GM23338 (cell line): ENCODE results near the gene KIF17. TPM values are rescaled to one million over a fixed set of nuclear protein-coding genes. Genes with fewer than 3 reads are reported as not detected.

Experiments
- ATAC-seq: fragments of 200-7000 bp; cut with Tn5 transposase; 3 replicates; pipeline ENCODE4 v1.9.1; 2020
- DNase-seq: peaks from one replicate; pipeline ENCODE4 v3.0.0-alpha.2; 2015; ENCODE audit warnings: low spot score
- H2AFZ ChIP-seq: fragments of 200-600 bp; sonication (generic); 2 replicates; pipeline ENCODE4 v1.8.0; 2016; ENCODE audit warnings: antibody characterized with exemption, mild to moderate bottlenecking, moderate library complexity
- H3F3A ChIP-seq: fragments of 200-600 bp; sonication (generic); replicated peaks from 2 replicates; pipeline ENCODE4 v1.8.0; 2017; ENCODE audit warnings: antibody characterized with exemption, mixed run types, low read depth
- H3K27ac ChIP-seq: fragments of 200-600 bp; sonication (generic); 2 replicates; pipeline ENCODE4 v1.6.1; 2016; ENCODE audit warnings: low read depth
- H3K27me3 ChIP-seq: fragments of 200-600 bp; sonication (generic); 2 replicates; pipeline ENCODE4 v1.8.0; 2016; ENCODE audit warnings: mild to moderate bottlenecking, mixed run types, moderate library complexity; ENCODE audit not compliant: insufficient read depth
- H3K36me3 ChIP-seq: fragments of 200-600 bp; sonication (generic); 2 replicates; pipeline ENCODE4 v1.8.0; 2016; ENCODE audit warnings: mild to moderate bottlenecking; ENCODE audit not compliant: insufficient read depth
- H3K4me1 ChIP-seq: fragments of 200-600 bp; sonication (generic); 2 replicates; pipeline ENCODE4 v1.8.0; 2016; ENCODE audit warnings: mild to moderate bottlenecking, moderate library complexity; ENCODE audit not compliant: insufficient read depth
- H3K4me2 ChIP-seq: fragments of 200-600 bp; sonication (generic); 2 replicates; pipeline ENCODE4 v1.7.1; 2017; ENCODE audit warnings: mixed run types
- H3K4me3 ChIP-seq: fragments of 200-600 bp; sonication (generic); 2 replicates; pipeline ENCODE4 v1.6.1; 2016; ENCODE audit warnings: mixed run types
- H3K79me2 ChIP-seq: fragments of 200-600 bp; sonication (generic); replicated peaks from 2 replicates; pipeline ENCODE4 v1.8.0; 2017; ENCODE audit warnings: mild to moderate bottlenecking; ENCODE audit not compliant: insufficient read depth
- H3K9me2 ChIP-seq: fragments of 200-600 bp; sonication (generic); 2 replicates; pipeline ENCODE4 v1.8.0; 2017; ENCODE audit not compliant: insufficient read depth
- H4K20me1 ChIP-seq: fragments of 200-600 bp; sonication (generic); replicated peaks from 2 replicates; pipeline ENCODE4 v1.8.0; 2017; ENCODE audit warnings: mild to moderate bottlenecking; ENCODE audit not compliant: insufficient read depth
- H3K27ac Mint-ChIP-seq: 2 replicates; pipeline ENCODE4 v1.8.0; 2020; ENCODE audit warnings: inconsistent platforms, mild to moderate bottlenecking, moderate library complexity, mixed read lengths
- H3K27me3 Mint-ChIP-seq: 3 replicates; pipeline ENCODE4 v1.8.0; 2022; ENCODE audit warnings: low read depth, mild to moderate bottlenecking, moderate library complexity, mixed read lengths, inconsistent platforms; ENCODE audit not compliant: insufficient read depth, poor library complexity
- H3K36me3 Mint-ChIP-seq: 3 replicates; pipeline ENCODE4 v1.8.0; 2021; ENCODE audit warnings: low read depth, mild to moderate bottlenecking, inconsistent platforms, moderate library complexity, mixed read lengths
- H3K4me1 Mint-ChIP-seq: 3 replicates; pipeline ENCODE4 v1.8.0; 2020; ENCODE audit warnings: mild to moderate bottlenecking, inconsistent platforms, mixed read lengths
- H3K4me3 Mint-ChIP-seq: 3 replicates; pipeline ENCODE4 v1.8.0; 2021; ENCODE audit warnings: moderate library complexity, mild to moderate bottlenecking, inconsistent platforms, mixed read lengths
- H3K9me3 Mint-ChIP-seq: 3 replicates; pipeline ENCODE4 v1.8.0; 2020; ENCODE audit warnings: moderate library complexity, mild to moderate bottlenecking, inconsistent platforms, mixed read lengths
- ETS1 ChIP-seq: IDR thresholded peaks from 2 replicates; pipeline ENCODE4 v1.6.1; 2016; ENCODE audit warnings: antibody characterized with exemption
- EZH2phosphoT487 ChIP-seq: fragments of 200-600 bp; sonication (generic); IDR thresholded peaks from one replicate; pipeline ENCODE4 v1.8.1; 2018; ENCODE audit warnings: antibody characterized with exemption; ENCODE audit not compliant: unreplicated experiment
- NANOG ChIP-seq: IDR thresholded peaks from 2 replicates; pipeline ENCODE4 v1.6.1; 2016; ENCODE audit warnings: antibody characterized with exemption, borderline replicate concordance
- POLR2AphosphoS5 ChIP-seq: IDR thresholded peaks from 2 replicates; pipeline ENCODE4 v1.6.1; 2016; ENCODE audit warnings: antibody characterized with exemption, low read depth
- STAT1 ChIP-seq: IDR thresholded peaks from one replicate; pipeline ENCODE4 v1.6.1; 2016; ENCODE audit warnings: antibody characterized with exemption; ENCODE audit not compliant: unreplicated experiment
- ZNF114 ChIP-seq: fragments of 250-450 bp; sonication (Bioruptor Pico); IDR thresholded peaks from 2 replicates; pipeline ENCODE4 v1.5.0; 2020; ENCODE audit warnings: mild to moderate bottlenecking, moderate library complexity
- ZNF462 ChIP-seq: fragments of 250-450 bp; sonication (Bioruptor Pico); IDR thresholded peaks from 2 replicates; pipeline ENCODE4 v1.5.0; 2020; ENCODE audit warnings: mild to moderate bottlenecking, moderate library complexity
- polyA plus RNA-seq: library from polyadenylated mRNA; unstranded; fragments of >200 nt; fragmentation: Nextera tagmentation; extraction: Ambion mirVana; gene quantifications from 2 replicates; pipeline ENCODE4 v1.2.1, GENCODE V29; 2016
- total RNA-seq: library from RNA; depleted of rRNA; stranded (reverse); fragments of >200 nt; shearing (Covaris generic); gene quantifications from 2 replicates; pipeline ENCODE4 v1.2.3, GENCODE V29; 2014
- TF ChIP-seq, protein P1 (sequence below), 2 experiments: fragments of 200-600 bp in 1 of 2; sonication (generic) in 1 of 2; conservative IDR thresholded peaks; 2 replicates each; pipeline versions ENCODE4 v1.5.1 to v1.6.1; 2016 to 2017; ENCODE audit warnings: antibody characterized with exemption in 2 of 2, low read depth in 2 of 2, mild to moderate bottlenecking in 2 of 2, moderate library complexity in 1 of 2

Gene KIF17
- total and polyA plus RNA-seq, 2 experiments from 2014 or later, result 5.9 to 18.6 TPM

- 0 out of 2 replicates have a peak, but pooled peaks cover 3% of the 10 kb centered on the region for H3K36me3 ChIP-seq
- DNase-seq, result peak; percentile 30
- Mint-ChIP-seq H3K27me3 (peaks cover 7% of the 10 kb centered on the region), H3K4me1 (peaks cover 18% of the 10 kb centered on the region), H3K9me3 (no peaks in the 10 kb centered on the region; the same call in 2 of the 3 replicates), H3K36me3 (peaks cover 15% of the 10 kb centered on the region), H3K27ac (no peak overlapping the region), H3K4me3 (no peak overlapping the region)
- H3K79me2 ChIP-seq, result peaks cover 28% of the 10 kb centered on the region
- H3K27me3 ChIP-seq, result no peaks in the 10 kb centered on the region
- ATAC-seq, result no peak
- TF ChIP-seq POLR2AphosphoS5 (no peak), NANOG (no peak), ZNF462 (no peak), EZH2phosphoT487 (no peak), ETS1 (no peak), ZNF114 (CRISPR knock-in tag) (no peak), STAT1 (no peak)
- TF ChIP-seq, protein P1, sequence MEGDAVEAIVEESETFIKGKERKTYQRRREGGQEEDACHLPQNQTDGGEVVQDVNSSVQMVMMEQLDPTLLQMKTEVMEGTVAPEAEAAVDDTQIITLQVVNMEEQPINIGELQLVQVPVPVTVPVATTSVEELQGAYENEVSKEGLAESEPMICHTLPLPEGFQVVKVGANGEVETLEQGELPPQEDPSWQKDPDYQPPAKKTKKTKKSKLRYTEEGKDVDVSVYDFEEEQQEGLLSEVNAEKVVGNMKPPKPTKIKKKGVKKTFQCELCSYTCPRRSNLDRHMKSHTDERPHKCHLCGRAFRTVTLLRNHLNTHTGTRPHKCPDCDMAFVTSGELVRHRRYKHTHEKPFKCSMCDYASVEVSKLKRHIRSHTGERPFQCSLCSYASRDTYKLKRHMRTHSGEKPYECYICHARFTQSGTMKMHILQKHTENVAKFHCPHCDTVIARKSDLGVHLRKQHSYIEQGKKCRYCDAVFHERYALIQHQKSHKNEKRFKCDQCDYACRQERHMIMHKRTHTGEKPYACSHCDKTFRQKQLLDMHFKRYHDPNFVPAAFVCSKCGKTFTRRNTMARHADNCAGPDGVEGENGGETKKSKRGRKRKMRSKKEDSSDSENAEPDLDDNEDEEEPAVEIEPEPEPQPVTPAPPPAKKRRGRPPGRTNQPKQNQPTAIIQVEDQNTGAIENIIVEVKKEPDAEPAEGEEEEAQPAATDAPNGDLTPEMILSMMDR (conservative IDR thresholded peaks at IDR 0.05; ENCODE audit: low read depth in 2 of 2), result peak in 1 of 2 experiments; percentile 55; a peak in 3 of 4 replicates
- no peak overlapping the region for H2AFZ ChIP-seq
- peaks cover 12% of the 10 kb centered on the region for H4K20me1 ChIP-seq
- H3K27ac ChIP-seq, result no peak overlapping the region
- H3K9me2 ChIP-seq, result no peaks in the 10 kb centered on the region
- 0 out of 2 replicates have a peak, but pooled peaks cover 8% of the 10 kb centered on the region for H3F3A ChIP-seq
- no peak overlapping the region for H3K4me3 ChIP-seq
- H3K4me1 ChIP-seq, result peaks cover 11% of the 10 kb centered on the region
- no peak overlapping the region for H3K4me2 ChIP-seq
Observed at GRCh38 chr1:20663365-20663764, 54.4 kb downstream of the KIF17 start.
